Stimulated activated CD4-positive, alpha-beta T cell treated with anti-CD3 and anti-CD28 coated beads, Interleukin-4, amount 100 ng/mL, for 1 hour (primary cell): ENCODE results near the gene FOXP1.

ENCODE experiments used
- DNase-seq: peaks from one replicate; pipeline ENCODE4 v3.0.0-alpha.2; 2020

The FOXP1 gene

DNA sequence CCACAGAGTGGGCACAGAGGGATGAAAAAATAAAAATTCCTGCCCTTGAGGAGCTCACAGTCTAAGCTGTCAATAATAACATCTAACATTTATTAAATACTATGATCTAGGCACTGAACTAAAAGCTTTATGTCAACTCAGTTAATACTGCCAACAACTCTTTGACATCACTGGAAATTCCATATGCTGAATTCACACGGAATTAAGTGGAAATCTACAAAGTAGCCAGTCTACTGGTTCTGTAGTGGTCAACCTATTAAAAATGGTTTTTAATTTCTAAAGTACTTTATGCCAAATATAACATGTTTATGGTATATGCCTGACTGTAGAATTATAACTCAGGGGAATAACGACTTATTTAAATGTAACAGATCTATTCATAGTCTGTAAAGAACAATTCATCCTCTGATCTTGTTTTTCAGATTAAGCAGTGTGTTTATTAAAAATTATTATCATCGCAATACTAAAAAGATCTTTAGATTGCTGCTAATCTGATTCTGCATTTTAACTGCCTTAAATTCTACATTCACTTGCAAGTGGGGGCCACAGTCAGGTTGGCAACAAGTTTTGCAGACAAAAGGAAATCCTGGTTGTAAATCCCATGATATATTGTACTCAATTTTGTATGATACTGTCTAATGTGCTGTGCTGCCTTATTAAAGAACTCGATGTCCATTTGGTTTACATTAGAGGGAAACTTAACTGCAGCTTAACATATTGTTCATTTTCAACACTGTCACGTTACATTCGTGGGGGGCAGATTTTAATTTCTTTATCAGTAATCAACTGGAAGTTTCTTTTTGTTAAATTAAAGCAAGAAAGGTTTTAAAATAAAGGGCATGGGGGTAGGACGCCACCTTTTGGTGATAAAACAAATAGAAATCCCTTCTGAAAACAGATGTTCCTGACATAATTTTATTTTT lies 2.6 kb upstream of the FOXP1 start:
- no peak for DNase-seq

GRCh38 chr3:71585131-71585530 lies 1.6 kb upstream of the FOXP1 start:
- no peak for DNase-seq

GRCh38 chr3:71584394-71585011 lies 975 bp upstream of the FOXP1 start:
- DNase-seq = peak; percentile 65

GRCh38 chr3:71582612-71583565 lies 639 bp downstream of the FOXP1 start:
- DNase-seq = peak; percentile 85

GRCh38 chr3:71582036-71582611 lies 1.4 kb downstream of the FOXP1 start:
- DNase-seq = peak; percentile 65

DNA sequence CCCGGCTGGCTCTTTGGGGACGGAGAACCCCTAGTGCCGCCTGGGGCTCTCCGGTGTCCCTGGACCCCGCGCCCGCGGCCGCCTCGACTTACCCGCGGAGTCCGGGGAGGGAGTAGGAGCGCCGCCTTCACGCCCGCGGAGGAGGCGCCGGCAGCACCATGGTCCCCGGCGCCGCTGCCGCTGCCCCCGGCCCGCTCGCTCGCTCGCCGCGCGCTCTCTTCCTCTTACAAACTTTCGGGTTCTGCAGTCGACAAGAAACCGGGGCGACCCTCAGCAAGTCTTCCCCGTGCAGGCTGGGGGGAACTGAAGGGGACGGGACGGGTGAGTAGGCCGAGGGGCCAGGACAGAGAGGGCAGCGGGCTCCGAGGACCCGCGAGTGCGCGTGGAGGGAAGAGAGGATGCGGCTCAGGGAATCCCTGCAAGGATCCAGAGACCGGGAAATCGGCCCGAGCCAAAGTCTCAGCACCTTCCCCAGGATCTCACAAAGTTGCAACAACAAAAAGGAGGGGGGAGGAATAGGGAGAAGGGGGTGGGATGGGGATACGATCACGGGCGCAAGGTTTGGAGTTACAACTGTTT lies 2.0 kb downstream of the FOXP1 start:
- peak; percentile 51 for DNase-seq

GRCh38 chr3:71580636-71581456 lies 2.7 kb downstream of the FOXP1 start:
- no peak for DNase-seq

GRCh38 chr3:71579935-71580406 lies 3.6 kb downstream of the FOXP1 start:
- no peak for DNase-seq

DNA sequence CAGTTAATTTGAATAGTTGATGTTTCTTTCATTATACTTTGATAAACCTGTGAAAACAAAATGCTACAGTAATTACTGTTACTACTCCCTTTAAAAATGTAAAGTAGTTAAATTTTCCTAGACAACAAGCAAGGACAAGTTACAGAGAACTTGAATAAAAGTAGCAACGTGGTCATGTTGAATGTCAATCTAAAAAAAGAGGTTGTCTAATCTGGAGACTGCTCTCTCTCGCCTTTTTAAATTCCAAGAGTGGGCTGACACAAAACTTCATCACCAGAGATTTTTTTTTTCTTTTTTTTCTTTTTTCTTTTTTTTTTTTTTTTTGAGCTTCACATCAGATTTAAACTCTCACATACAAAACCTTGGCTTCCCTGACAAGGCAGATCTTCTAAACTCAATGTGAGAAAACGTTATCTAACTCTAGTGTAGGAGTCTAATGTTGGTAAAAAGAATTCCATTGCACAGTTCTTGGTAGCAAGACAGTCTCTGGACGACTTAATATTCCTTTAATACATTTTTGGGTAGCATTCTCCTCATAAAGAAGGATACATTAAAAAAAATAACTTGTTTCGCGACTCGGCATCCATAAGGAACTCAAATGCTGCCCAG lies 4.1 kb downstream of the FOXP1 start:
- no peak for DNase-seq

DNA sequence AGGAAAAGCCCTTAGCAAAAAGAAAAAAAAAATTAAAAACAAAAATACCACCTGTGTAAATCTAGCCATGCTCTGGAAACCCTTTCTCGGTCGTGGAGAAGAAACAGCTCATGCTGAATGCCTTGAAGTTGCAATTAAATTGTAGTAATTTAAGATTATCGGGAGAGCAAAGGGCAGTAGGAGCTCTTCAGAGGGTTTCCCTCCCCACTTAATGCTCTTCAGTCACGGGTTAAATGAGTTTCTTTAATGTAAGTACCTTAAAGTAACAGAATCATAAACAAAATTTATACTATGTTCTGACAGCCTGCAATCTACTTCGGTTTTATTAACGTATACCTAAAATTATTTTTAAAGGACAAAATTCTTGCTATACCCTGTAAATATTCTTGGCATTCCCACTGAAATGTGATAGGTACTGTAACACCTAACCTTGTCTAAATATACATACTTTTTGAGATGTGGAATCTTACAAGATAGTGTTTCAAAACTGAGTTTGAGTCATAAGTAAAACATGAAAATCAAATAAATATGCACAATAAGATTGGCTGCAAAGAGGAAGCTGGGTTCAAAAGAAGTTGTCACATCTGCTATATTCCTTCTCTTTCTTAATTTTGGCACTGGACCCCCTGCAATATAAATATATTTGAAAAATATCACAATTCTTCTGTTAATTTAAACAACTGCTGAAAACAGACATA lies 5.3 kb downstream of the FOXP1 start:
- DNase-seq = no peak

- no peak for DNase-seq
Measured at GRCh38 chr3:71577011-71577410, 6.5 kb downstream of the FOXP1 start.

DNA sequence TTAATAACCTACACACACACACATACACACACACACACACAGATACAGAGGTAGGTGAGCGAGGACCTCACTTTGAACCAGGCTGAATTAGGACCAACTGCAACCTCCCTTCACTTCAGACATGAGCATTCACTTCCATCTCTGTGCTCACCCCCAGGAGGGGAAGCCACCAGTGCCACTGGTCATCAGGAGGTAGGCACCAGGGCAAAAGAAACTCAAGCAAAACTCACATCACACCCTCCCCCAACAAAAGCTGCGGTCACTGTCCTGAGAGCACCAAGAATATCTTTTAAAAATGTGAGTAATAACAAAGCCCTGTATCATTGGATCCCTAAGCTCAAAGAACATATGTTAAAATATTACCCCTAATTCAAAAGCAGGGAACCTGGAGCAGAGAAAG lies 8.1 kb downstream of the FOXP1 start:
- DNase-seq = no peak

GRCh38 chr3:71573181-71573580 lies 10.3 kb downstream of the FOXP1 start:
- no peak for DNase-seq

DNA sequence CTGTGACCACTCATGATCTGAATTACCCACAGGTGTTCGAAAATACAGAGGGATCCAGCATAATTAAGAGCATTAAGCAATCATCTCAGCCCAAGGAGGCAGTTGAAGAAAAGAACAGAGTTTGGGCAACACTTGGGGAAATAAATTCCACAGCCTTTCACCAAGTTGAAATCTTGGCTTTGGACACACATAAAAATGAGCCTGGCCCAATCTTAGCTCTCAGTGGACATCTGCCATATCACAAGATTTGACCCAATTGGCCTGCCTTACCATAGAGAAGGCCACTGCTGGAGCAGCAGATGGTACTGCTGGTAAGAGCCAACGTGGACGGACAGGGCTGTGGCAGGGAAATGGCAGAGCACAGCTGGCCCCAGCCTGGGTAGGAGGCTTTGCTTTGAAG lies 13.0 kb downstream of the FOXP1 start:
- DNase-seq = no peak

DNA sequence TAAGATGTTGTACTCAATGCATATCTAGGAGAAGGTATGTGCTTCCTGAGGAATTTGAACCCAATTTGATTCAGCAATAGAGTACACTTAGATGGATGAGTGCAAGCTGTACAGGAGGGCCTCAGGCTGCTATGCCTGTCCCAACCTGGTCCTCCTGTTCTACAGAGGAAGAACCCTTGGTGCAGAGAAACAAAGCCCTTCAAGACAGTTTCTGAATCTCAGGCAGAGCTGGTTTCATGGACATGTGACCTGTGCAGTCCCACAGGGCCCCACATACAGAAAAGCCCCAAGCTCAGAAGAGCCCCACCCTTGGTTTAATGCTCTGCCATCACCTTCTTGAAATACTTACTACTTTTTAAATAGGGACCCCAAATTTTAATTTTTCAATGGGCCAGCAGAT lies 15.3 kb downstream of the FOXP1 start:
- DNase-seq = no peak

DNA sequence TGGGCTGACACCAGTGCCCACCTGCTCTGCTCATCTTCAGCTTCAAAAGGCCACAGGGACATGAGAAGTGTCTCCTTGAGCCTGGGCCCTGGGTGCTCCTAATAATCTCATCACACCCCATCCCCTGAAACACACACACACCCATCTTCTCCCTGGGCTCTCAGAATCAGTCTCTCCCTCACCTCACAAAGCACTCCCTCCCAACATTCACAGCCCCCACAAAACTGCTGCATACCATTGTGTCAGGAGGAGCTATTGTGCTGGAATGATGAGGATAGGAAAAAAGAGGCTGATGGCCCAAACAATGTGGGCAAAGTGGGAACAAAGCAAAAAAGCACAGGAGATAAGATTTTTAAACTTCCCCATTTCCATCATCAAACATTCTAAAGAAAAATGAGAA lies 16.8 kb downstream of the FOXP1 start:
- no peak for DNase-seq

- no peak for DNase-seq
Measured at GRCh38 chr3:71565976-71566375, 17.6 kb downstream of the FOXP1 start.

- no peak for DNase-seq
Measured at GRCh38 chr3:71565316-71565715, 18.2 kb downstream of the FOXP1 start.

DNA sequence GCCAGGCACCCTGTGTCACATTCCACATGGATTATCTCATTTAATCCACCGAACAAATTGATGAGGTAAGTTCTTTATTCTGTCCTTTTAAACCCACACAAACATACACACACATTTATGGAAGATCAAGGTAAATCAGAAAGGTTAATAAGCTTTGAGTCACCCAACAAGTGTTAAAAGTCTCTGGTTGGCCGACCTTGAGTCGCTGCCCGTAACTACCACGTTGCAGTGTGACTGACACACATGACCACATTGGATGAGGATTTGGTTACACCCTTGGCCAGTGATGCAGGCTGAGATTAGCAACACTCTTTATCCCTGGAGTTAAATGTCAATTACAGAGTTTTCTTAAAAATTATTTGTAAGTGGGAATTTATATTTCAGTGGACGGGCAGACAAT lies 19.2 kb downstream of the FOXP1 start:
- no peak for DNase-seq

- no peak for DNase-seq
Measured at GRCh38 chr3:71563827-71564226, 19.7 kb downstream of the FOXP1 start.
